Measurements from ENCODE around the gene PRKCZ. TPM values are rescaled to one million over a fixed set of nuclear protein-coding genes. Genes with fewer than 3 reads are reported as not detected.

PRKCZ gene
- total and polyA plus RNA-seq, 7 donors: 0.07 to 2.3 (median 0.42) TPM; not detected in 1

- intact Hi-C loops (cut with DNase I): loop anchor here in 1 of 2 donors (5.0 kb wide), 1 partner anchor 68 kb away; no protein-coding TSS in a partner anchor
- no peak for DNase-seq
Observed at GRCh38 chr1:2170211-2170610, 120.0 kb downstream of the PRKCZ start.

GRCh38 chr1:2172012-2172411 is 121.8 kb downstream of the PRKCZ start:
- TF ChIP-seq CTCF (IDR thresholded peaks at IDR 0.05): no peak
- Histone ChIP-seq H3K36me3 (ENCODE audit: insufficient read depth in 1 of 2, low read depth in 1 of 2) (no peaks in the 10 kb centered on the region), H3K9me3 (no peaks in the 10 kb centered on the region), H3K4me1 (no peaks in the 10 kb centered on the region), H3K4me3 (no peak overlapping the region), H3K27ac (no peak overlapping the region), H3K27me3 (ENCODE audit: insufficient read depth in 3 of 3, low read length in 2 of 3) (peaks cover 0 to 14% (median 0%) of the 10 kb centered on the region in 3 donors)
- DNase-seq: no peak
- intact Hi-C loops (cut with DNase I): loop anchor here in 1 of 2 donors (5.0 kb wide), 1 partner anchor 70 kb away; no protein-coding TSS in a partner anchor
- 89 to 93% (median 92%) methylated on average over 26 of the region's 26 CpGs for WGBS, 3 donors
- ATAC-seq: no peak

More at GRCh38 chr1:2170211-2170610, 120.0 kb downstream of the PRKCZ start:
- no peaks in the 10 kb centered on the region for H3K9me3 ChIP-seq
- TF ChIP-seq CTCF (IDR thresholded peaks at IDR 0.05): no peak
- no peak overlapping the region for H3K27ac ChIP-seq
- H3K4me1 ChIP-seq: no peaks in the 10 kb centered on the region
- no peak overlapping the region for H3K4me3 ChIP-seq
- H3K27me3 ChIP-seq (ENCODE audit: insufficient read depth in 3 of 3, low read length in 2 of 3): peaks cover 0 to 24% (median 0%) of the 10 kb centered on the region in 3 donors
- 54 to 55% (median 54%) methylated on average over 11 of the region's 11 CpGs for WGBS, 3 donors
- no peaks in the 10 kb centered on the region for H3K36me3 ChIP-seq (ENCODE audit: insufficient read depth in 1 of 2, low read depth in 1 of 2)
- ATAC-seq: no peak

GRCh38 chr1:2172551-2173146 is 122.4 kb downstream of the PRKCZ start:
- WGBS, 3 donors: 87 to 90% (median 90%) methylated on average over 32 to 33 of the region's 33 CpGs
- intact Hi-C loops (cut with DNase I): loop anchor here in 1 of 2 donors (5.0 kb wide), 1 partner anchor 70 kb away; no protein-coding TSS in a partner anchor
- Histone ChIP-seq H3K27ac (no peak overlapping the region), H3K9me3 (no peaks in the 10 kb centered on the region), H3K27me3 (ENCODE audit: insufficient read depth in 3 of 3, low read length in 2 of 3) (peaks cover 0 to 14% (median 0%) of the 10 kb centered on the region in 3 donors), H3K4me3 (no peak overlapping the region), H3K36me3 (ENCODE audit: insufficient read depth in 1 of 2, low read depth in 1 of 2) (no peaks in the 10 kb centered on the region), H3K4me1 (no peaks in the 10 kb centered on the region)
- DNase-seq (no peak), ATAC-seq (no peak)
- no peak for TF ChIP-seq CTCF (IDR thresholded peaks at IDR 0.05)

GRCh38 chr1:2173546-2174347 is 123.5 kb downstream of the PRKCZ start:
- ATAC-seq (no peak), DNase-seq (no peak)
- Histone ChIP-seq H3K36me3 (ENCODE audit: insufficient read depth in 1 of 2, low read depth in 1 of 2) (no peaks in the 10 kb centered on the region), H3K27ac (no peak overlapping the region), H3K4me3 (peak overlapping the region; percentile 63), H3K27me3 (ENCODE audit: insufficient read depth in 3 of 3, low read length in 2 of 3) (peaks cover 0 to 14% (median 0%) of the 10 kb centered on the region in 3 donors), H3K9me3 (no peaks in the 10 kb centered on the region), H3K4me1 (no peaks in the 10 kb centered on the region)
- TF ChIP-seq CTCF (IDR thresholded peaks at IDR 0.05): no peak
- WGBS, 3 donors: 70 to 79% (median 74%) methylated on average over 37 of the region's 37 CpGs
- intact Hi-C loops (cut with DNase I): loop anchor here in 1 of 2 donors (2.0 to 5.0 kb wide), 2 partner anchors 41 to 71 kb away; no protein-coding TSS in a partner anchor

All from psoas muscle (tissue), 8 donors.